H9 (cell line): Measurements from ENCODE around the gene GRIK1. TPM values are rescaled to one million over a fixed set of nuclear protein-coding genes. Genes with fewer than 3 reads are reported as not detected.

ENCODE experiments used
- DNase-seq: peaks from one replicate; pipeline ENCODE4 v3.0.0-alpha.2; 2017
- H2AFZ ChIP-seq: one replicate; pipeline ENCODE4 v1.6.1; 2013; ENCODE audit warnings: mild to moderate bottlenecking, low read length, control low read depth, moderate library complexity
- H2AK5ac ChIP-seq: 2 replicates; pipeline ENCODE4 v1.6.1; 2013; ENCODE audit warnings: low read length, control low read depth, mixed read lengths; ENCODE audit not compliant: insufficient read length
- H2BK120ac ChIP-seq: one replicate; pipeline ENCODE4 v1.6.1; 2013; ENCODE audit warnings: low read depth, mild to moderate bottlenecking, low read length, control low read depth, inconsistent platforms; ENCODE audit not compliant: poor library complexity, severe bottlenecking
- H2BK12ac ChIP-seq: 2 replicates; pipeline ENCODE4 v1.6.1; 2013; ENCODE audit warnings: low read length, control low read depth, mixed read lengths, low read depth; ENCODE audit not compliant: insufficient read length
- H2BK15ac ChIP-seq: 2 replicates; pipeline ENCODE4 v1.6.1; 2013; ENCODE audit warnings: low read depth, low read length, control low read depth
- H2BK20ac ChIP-seq: one replicate; pipeline ENCODE4 v1.6.1; 2013; ENCODE audit warnings: low read depth, mild to moderate bottlenecking, low read length, control low read depth, inconsistent platforms; ENCODE audit not compliant: poor library complexity, severe bottlenecking
- H2BK5ac ChIP-seq: 2 replicates; pipeline ENCODE4 v1.6.1; 2013; ENCODE audit warnings: low read length, control low read depth, mixed read lengths; ENCODE audit not compliant: insufficient read length
- H3K14ac ChIP-seq: 2 replicates; pipeline ENCODE4 v1.6.1; 2013; ENCODE audit warnings: low read length, control low read depth; ENCODE audit not compliant: insufficient read depth
- H3K18ac ChIP-seq: 2 replicates; pipeline ENCODE4 v1.6.1; 2013; ENCODE audit warnings: low read depth, mild to moderate bottlenecking, mixed read lengths, low read length, control low read depth; ENCODE audit not compliant: insufficient read length
- H3K23ac ChIP-seq: 2 replicates; pipeline ENCODE4 v1.6.1; 2013; ENCODE audit warnings: low read length, control low read depth, mixed read lengths, low read depth; ENCODE audit not compliant: insufficient read length
- H3K23me2 ChIP-seq: 2 replicates; pipeline ENCODE4 v1.6.1; 2013; ENCODE audit warnings: low read depth, mild to moderate bottlenecking, mixed read lengths, low read length, control low read depth; ENCODE audit not compliant: insufficient read length, poor library complexity, severe bottlenecking
- H3K27ac ChIP-seq: 2 replicates; pipeline ENCODE4 v1.5.1; 2013; ENCODE audit warnings: low read length, control low read depth, mixed read lengths, low read depth; ENCODE audit not compliant: insufficient read length
- H3K27me3 ChIP-seq: 2 replicates; pipeline ENCODE4 v1.6.1; 2013; ENCODE audit warnings: low read length, control low read depth, inconsistent platforms; ENCODE audit not compliant: insufficient read depth
- H3K4ac ChIP-seq: 2 replicates; pipeline ENCODE4 v1.6.1; 2013; ENCODE audit warnings: low read depth, mild to moderate bottlenecking, control low read depth, inconsistent platforms, low read length, moderate library complexity
- H3K4me1 ChIP-seq: 2 replicates; pipeline ENCODE4 v1.6.1; 2013; ENCODE audit warnings: low read length, control low read depth, inconsistent platforms; ENCODE audit not compliant: insufficient read depth
- H3K4me2 ChIP-seq: 2 replicates; pipeline ENCODE4 v1.6.1; 2013; ENCODE audit warnings: low read length, control low read depth, mixed read lengths; ENCODE audit not compliant: insufficient read length, insufficient read depth
- H3K56ac ChIP-seq: 2 replicates; pipeline ENCODE4 v1.6.1; 2013; ENCODE audit warnings: low read depth, mild to moderate bottlenecking, mixed read lengths, low read length, control low read depth; ENCODE audit not compliant: insufficient read length
- H3K79me1 ChIP-seq: 2 replicates; pipeline ENCODE4 v1.6.1; 2013; ENCODE audit warnings: low read depth, mild to moderate bottlenecking, moderate library complexity, low read length, control low read depth, inconsistent platforms; ENCODE audit not compliant: insufficient read depth, poor library complexity, severe bottlenecking
- H3K79me2 ChIP-seq: 2 replicates; pipeline ENCODE4 v1.6.1; 2013; ENCODE audit warnings: low read length, control low read depth, inconsistent platforms; ENCODE audit not compliant: insufficient read depth
- H3K9ac ChIP-seq: 2 replicates; pipeline ENCODE4 v1.6.1; 2013; ENCODE audit warnings: low read length, control low read depth, mixed read lengths; ENCODE audit not compliant: insufficient read length; ENCODE audit errors: extremely low read depth
- H3K9me3 ChIP-seq: one replicate; pipeline ENCODE4 v1.6.1; 2013; ENCODE audit warnings: low read depth, low read length, inconsistent platforms; ENCODE audit not compliant: control insufficient read depth
- H3T11ph ChIP-seq: one replicate; pipeline ENCODE4 v1.6.1; 2013; ENCODE audit warnings: mild to moderate bottlenecking, low read length, control low read depth, inconsistent platforms
- H4K20me1 ChIP-seq: one replicate; pipeline ENCODE4 v1.6.1; 2013; ENCODE audit not compliant: control insufficient read depth, insufficient read length, insufficient read depth
- H4K5ac ChIP-seq: 2 replicates; pipeline ENCODE4 v1.6.1; 2013; ENCODE audit warnings: low read depth, mild to moderate bottlenecking, mixed read lengths, low read length, control low read depth; ENCODE audit not compliant: insufficient read length
- H4K8ac ChIP-seq: replicated peaks from 2 replicates; pipeline ENCODE4 v1.6.1; 2013; ENCODE audit warnings: low read length, control low read depth, mixed read lengths, low read depth; ENCODE audit not compliant: insufficient read length
- H4K91ac ChIP-seq: 2 replicates; pipeline ENCODE4 v1.6.1; 2013; ENCODE audit warnings: low read depth, mild to moderate bottlenecking, moderate library complexity, mixed read lengths, low read length, control low read depth; ENCODE audit not compliant: insufficient read length
- H3K27ac Mint-ChIP-seq, 3 experiments: 2 replicates in 2 of 3; 3 replicates in 1 of 3; pipeline ENCODE4 v1.8.0; 2020 to 2021; ENCODE audit warnings: mixed read lengths in 3 of 3, mild to moderate bottlenecking in 1 of 3, moderate library complexity in 1 of 3
- H3K27me3 Mint-ChIP-seq: 2 replicates; pipeline ENCODE4 v1.8.0; 2021; ENCODE audit warnings: low read depth, mild to moderate bottlenecking, moderate library complexity, mixed read lengths
- H3K36me3 Mint-ChIP-seq, 3 experiments: 2 replicates in 2 of 3; 3 replicates in 1 of 3; pipeline ENCODE4 v1.8.0; 2020 to 2021; ENCODE audit warnings: low read depth in 3 of 3, mixed read lengths in 3 of 3; ENCODE audit not compliant: insufficient read depth in 1 of 3
- H3K4me1 Mint-ChIP-seq, 2 experiments: 2 replicates each; pipeline ENCODE4 v1.8.0; 2020; ENCODE audit warnings: mixed read lengths in 2 of 2
- H3K4me3 Mint-ChIP-seq, 2 experiments: 2 replicates in 1 of 2; 3 replicates in 1 of 2; pipeline ENCODE4 v1.8.0; 2020 to 2021; ENCODE audit warnings: mild to moderate bottlenecking in 2 of 2, mixed read lengths in 2 of 2, moderate library complexity in 1 of 2
- H3K9me3 Mint-ChIP-seq, 2 experiments: 2 replicates in 1 of 2; 3 replicates in 1 of 2; pipeline ENCODE4 v1.8.0; 2020; ENCODE audit warnings: mild to moderate bottlenecking in 2 of 2, mixed read lengths in 2 of 2, moderate library complexity in 1 of 2
- WGBS: extraction: QIAGEN DNeasy Blood & Tissue Kit; methylation state at CpG from one replicate; pipeline ENCODE4 v1.1.7; 2013; ENCODE audit warnings: missing lambda C conversion rate, low lambda C conversion rate, mixed read lengths; ENCODE audit not compliant: insufficient read length; ENCODE audit errors: extremely low coverage; 5-methylcytosine and 5-hydroxymethylcytosine counted together
- total RNA-seq: library from RNA; stranded (reverse); gene quantifications from 2 replicates; pipeline ENCODE4 v1.2.1, GENCODE V29; 2021
- TF ChIP-seq, protein P1 (sequence below): fragments of 200-600 bp; sonication (generic); conservative IDR thresholded peaks from 3 replicates; pipeline ENCODE4 v1.8.0; 2021; ENCODE audit warnings: antibody characterized with exemption, mild to moderate bottlenecking

Gene GRIK1
- total RNA-seq, 1 experiment from 2014 or later = not detected

DNA sequence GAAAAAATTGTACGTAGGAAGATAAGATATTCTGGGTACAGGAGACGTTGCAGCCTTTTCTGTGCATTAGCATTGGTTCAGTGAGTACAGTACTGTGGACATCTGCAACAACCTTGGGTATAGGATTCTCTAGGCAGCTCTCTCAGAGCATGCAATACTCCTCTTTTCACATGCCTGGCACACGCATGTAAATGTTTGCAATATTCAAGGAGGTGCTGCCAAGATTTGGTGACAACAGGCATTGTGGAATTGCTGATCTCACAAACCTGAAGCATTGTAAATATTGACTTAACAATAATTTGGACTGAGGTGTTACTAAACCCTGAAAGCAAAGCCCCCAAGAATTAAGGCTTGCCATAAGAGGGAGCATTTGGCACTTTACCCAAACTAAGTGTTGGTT, 126.8 kb downstream of the GRIK1 start:
- WGBS = no CpG with 5 or more reads among the region's 3 CpGs
- no peak overlapping the region for H2AK5ac ChIP-seq
- no peak overlapping the region for H2BK20ac ChIP-seq
- Mint-ChIP-seq H3K36me3 (no peaks in the 10 kb centered on the region), H3K27me3 (no peaks in the 10 kb centered on the region), H3K4me3 (no peak overlapping the region), H3K4me1 (peaks cover 10 to 17% of the 10 kb centered on the region in 2 experiments), H3K9me3 (no peaks in the 10 kb centered on the region), H3K27ac (no peak overlapping the region)
- H3K4me1 ChIP-seq = peaks cover 5% of the 10 kb centered on the region
- no peaks in the 10 kb centered on the region for H4K20me1 ChIP-seq
- no peak overlapping the region for H2BK5ac ChIP-seq
- H3K9me3 ChIP-seq = no peaks in the 10 kb centered on the region
- H3K9ac ChIP-seq = no peak overlapping the region
- H3K4ac ChIP-seq = no peak overlapping the region
- TF ChIP-seq, protein P1, sequence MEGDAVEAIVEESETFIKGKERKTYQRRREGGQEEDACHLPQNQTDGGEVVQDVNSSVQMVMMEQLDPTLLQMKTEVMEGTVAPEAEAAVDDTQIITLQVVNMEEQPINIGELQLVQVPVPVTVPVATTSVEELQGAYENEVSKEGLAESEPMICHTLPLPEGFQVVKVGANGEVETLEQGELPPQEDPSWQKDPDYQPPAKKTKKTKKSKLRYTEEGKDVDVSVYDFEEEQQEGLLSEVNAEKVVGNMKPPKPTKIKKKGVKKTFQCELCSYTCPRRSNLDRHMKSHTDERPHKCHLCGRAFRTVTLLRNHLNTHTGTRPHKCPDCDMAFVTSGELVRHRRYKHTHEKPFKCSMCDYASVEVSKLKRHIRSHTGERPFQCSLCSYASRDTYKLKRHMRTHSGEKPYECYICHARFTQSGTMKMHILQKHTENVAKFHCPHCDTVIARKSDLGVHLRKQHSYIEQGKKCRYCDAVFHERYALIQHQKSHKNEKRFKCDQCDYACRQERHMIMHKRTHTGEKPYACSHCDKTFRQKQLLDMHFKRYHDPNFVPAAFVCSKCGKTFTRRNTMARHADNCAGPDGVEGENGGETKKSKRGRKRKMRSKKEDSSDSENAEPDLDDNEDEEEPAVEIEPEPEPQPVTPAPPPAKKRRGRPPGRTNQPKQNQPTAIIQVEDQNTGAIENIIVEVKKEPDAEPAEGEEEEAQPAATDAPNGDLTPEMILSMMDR = no peak
- no peak overlapping the region for H2BK12ac ChIP-seq
- no peak overlapping the region for H3K27ac ChIP-seq
- H3K56ac ChIP-seq = no peak overlapping the region
- H2BK120ac ChIP-seq = no peak overlapping the region
- no peaks in the 10 kb centered on the region for H3K79me1 ChIP-seq
- no peak overlapping the region for H4K5ac ChIP-seq
- no peak overlapping the region for H3K23ac ChIP-seq
- H3T11ph ChIP-seq = no peak overlapping the region
- no peak overlapping the region for H4K8ac ChIP-seq
- no peak overlapping the region for H3K18ac ChIP-seq
- H3K23me2 ChIP-seq = no peaks in the 10 kb centered on the region
- no peak overlapping the region for H2AFZ ChIP-seq
- no peak overlapping the region for H4K91ac ChIP-seq
- no peaks in the 10 kb centered on the region for H3K27me3 ChIP-seq
- H3K79me2 ChIP-seq = no peaks in the 10 kb centered on the region
- no peak overlapping the region for H3K4me2 ChIP-seq
- DNase-seq = no peak
- H2BK15ac ChIP-seq = no peak overlapping the region
- no peak overlapping the region for H3K14ac ChIP-seq
